ENCODE measurements around the gene PLGRKT.
"Not testable (repeated sequence)": the region's sequence is repeated elsewhere in the genome, so short reads cannot be mapped to it uniquely, and the experiment has no call there.

The PLGRKT gene

DNA sequence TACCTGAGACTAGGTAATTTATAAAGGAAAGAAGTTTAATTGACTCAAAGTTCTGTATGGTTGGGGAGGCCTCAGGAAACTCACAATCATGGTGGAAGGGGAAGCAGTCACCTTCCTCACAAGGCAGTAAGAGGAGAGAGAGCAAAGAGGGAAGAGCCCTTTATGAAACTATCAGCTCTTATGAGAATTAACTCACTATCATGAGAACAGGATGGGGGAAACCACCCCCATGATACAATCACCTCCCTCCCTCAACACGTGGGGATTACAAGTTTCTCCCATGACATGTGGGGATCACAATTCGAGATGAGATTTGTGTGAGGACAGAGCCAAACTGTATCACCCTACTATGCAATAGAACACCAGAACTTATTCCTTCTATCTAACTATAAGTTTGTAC, 40.5 kb upstream of the PLGRKT start:
- no peak overlapping the region for H2BK5ac ChIP-seq (ENCODE audit: low read depth, low read length, poor library complexity)
- H4K12ac ChIP-seq (ENCODE audit: low read depth, low read length), result no peak overlapping the region
- H3K9me3 ChIP-seq (ENCODE audit: insufficient read depth, low read depth, low read length), result peaks cover 4% of the 10 kb centered on the region
- no peak overlapping the region for H3K27ac ChIP-seq (ENCODE audit: low read depth, low read length)
- no peak overlapping the region for H3K23ac ChIP-seq (ENCODE audit: low read length)
- H3K4ac ChIP-seq (ENCODE audit: low read depth, low read length), result no peak overlapping the region
- H3K18ac ChIP-seq (ENCODE audit: low read length), result no peak overlapping the region
- H3K4me1 ChIP-seq (ENCODE audit: control insufficient read depth in 1 of 2, insufficient read depth in 2 of 2, low read length in 2 of 2), result no peaks in the 10 kb centered on the region
- no peak overlapping the region for H3K9ac ChIP-seq (ENCODE audit: low read length)
- H2AK5ac ChIP-seq (ENCODE audit: low read length), result no peak overlapping the region
- no peak overlapping the region for H4K91ac ChIP-seq (ENCODE audit: low read depth, low read length)
- H3K4me2 ChIP-seq (ENCODE audit: low read length), result no peak overlapping the region
- no peaks in the 10 kb centered on the region for H3K36me3 ChIP-seq (ENCODE audit: control insufficient read depth in 1 of 2, insufficient read depth in 2 of 2, low read length in 2 of 2)
- no peak overlapping the region for H2AFZ ChIP-seq (ENCODE audit: insufficient read depth, low read length, poor library complexity)
- H3K14ac ChIP-seq (ENCODE audit: low read length), result no peak overlapping the region
- no peak overlapping the region for H3K4me3 ChIP-seq (ENCODE audit: low read depth, low read length)
- DNase-seq, result no peak
- H3K79me2 ChIP-seq (ENCODE audit: control insufficient read depth, insufficient read depth, low read length, poor library complexity), result no peaks in the 10 kb centered on the region
- H4K8ac ChIP-seq (ENCODE audit: low read depth, low read length), result no peak overlapping the region
- H3K79me1 ChIP-seq (ENCODE audit: low read length), result no peaks in the 10 kb centered on the region
- no peaks in the 10 kb centered on the region for H3K27me3 ChIP-seq (ENCODE audit: insufficient read depth, low read length)
- H2BK120ac ChIP-seq (ENCODE audit: insufficient read depth, low read length, poor library complexity), result no peak overlapping the region
- WGBS (ENCODE audit: extremely low coverage, insufficient coverage, insufficient read length), result no CpG with 5 or more reads among the region's 2 CpGs
- H2BK12ac ChIP-seq (ENCODE audit: low read length), result no peak overlapping the region

DNA sequence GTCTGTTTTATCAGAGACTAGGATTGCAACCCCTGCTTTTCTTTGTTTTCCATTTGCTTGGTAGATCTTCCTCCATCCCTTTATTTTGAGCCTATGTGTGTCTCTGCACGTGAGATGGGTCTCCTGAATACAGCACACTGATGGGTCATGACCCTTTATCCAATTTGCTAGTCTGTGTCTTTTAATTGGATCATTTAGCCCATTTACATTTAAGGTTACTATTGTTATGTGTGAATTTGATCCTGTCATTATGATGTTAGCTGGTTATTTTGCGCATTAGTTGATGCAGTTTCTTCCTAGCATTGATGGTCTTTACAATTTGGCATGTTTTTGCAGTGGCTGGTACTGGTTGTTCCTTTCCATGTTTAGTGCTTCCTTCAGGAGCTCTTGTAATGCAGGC, 37.9 kb upstream of the PLGRKT start:
- H4K12ac ChIP-seq (ENCODE audit: low read depth, low read length); H3K27me3 ChIP-seq (ENCODE audit: insufficient read depth, low read length); H2BK120ac ChIP-seq (ENCODE audit: insufficient read depth, low read length, poor library complexity); DNase-seq; H2AK5ac ChIP-seq (ENCODE audit: low read length); H2BK12ac ChIP-seq (ENCODE audit: low read length); H3K9me3 ChIP-seq (ENCODE audit: insufficient read depth, low read depth, low read length); H3K27ac ChIP-seq (ENCODE audit: low read depth, low read length); H3K4me2 ChIP-seq (ENCODE audit: low read length); H4K8ac ChIP-seq (ENCODE audit: low read depth, low read length); H3K23ac ChIP-seq (ENCODE audit: low read length); H3K14ac ChIP-seq (ENCODE audit: low read length); H3K4ac ChIP-seq (ENCODE audit: low read depth, low read length); H3K18ac ChIP-seq (ENCODE audit: low read length); H3K36me3 ChIP-seq (ENCODE audit: control insufficient read depth in 1 of 2, insufficient read depth in 2 of 2, low read length in 2 of 2); H3K79me1 ChIP-seq (ENCODE audit: low read length); H2AFZ ChIP-seq (ENCODE audit: insufficient read depth, low read length, poor library complexity); H3K9ac ChIP-seq (ENCODE audit: low read length); H4K91ac ChIP-seq (ENCODE audit: low read depth, low read length); H3K4me1 ChIP-seq (ENCODE audit: control insufficient read depth in 1 of 2, insufficient read depth in 2 of 2, low read length in 2 of 2); H3K79me2 ChIP-seq (ENCODE audit: control insufficient read depth, insufficient read depth, low read length, poor library complexity); H3K4me3 ChIP-seq (ENCODE audit: low read depth, low read length); H2BK5ac ChIP-seq (ENCODE audit: low read depth, low read length, poor library complexity): not testable (repeated sequence)
- WGBS (ENCODE audit: extremely low coverage, insufficient coverage, insufficient read length), result no CpG with 5 or more reads among the region's 2 CpGs

DNA sequence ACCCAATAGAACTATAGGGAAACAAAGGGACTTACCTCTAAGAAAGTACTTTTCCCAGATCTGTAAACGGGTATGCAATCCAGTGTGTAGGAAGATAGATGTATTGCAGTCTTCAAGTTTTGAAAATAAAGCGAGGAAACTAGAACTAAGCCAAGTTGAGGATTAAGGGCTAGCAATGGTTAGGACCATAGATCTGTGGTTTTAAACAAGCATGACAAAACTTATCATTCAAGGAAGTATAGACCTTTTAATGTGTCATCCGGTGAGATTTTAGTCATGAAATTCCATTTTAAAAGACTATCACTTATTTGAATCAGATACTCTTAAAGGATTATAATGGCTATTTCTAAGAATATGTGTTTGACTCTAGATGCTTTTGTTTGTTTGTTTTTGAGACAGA, 33.1 kb upstream of the PLGRKT start:
- Histone ChIP-seq H3K23ac (ENCODE audit: low read length) (no peak overlapping the region), H2BK5ac (ENCODE audit: low read depth, low read length, poor library complexity) (no peak overlapping the region), H3K79me1 (ENCODE audit: low read length) (no peaks in the 10 kb centered on the region), H2BK120ac (ENCODE audit: insufficient read depth, low read length, poor library complexity) (no peak overlapping the region), H3K4me2 (ENCODE audit: low read length) (no peak overlapping the region), H3K79me2 (ENCODE audit: control insufficient read depth, insufficient read depth, low read length, poor library complexity) (no peaks in the 10 kb centered on the region), H3K4me1 (ENCODE audit: control insufficient read depth in 1 of 2, insufficient read depth in 2 of 2, low read length in 2 of 2) (no peaks in the 10 kb centered on the region), H2BK12ac (ENCODE audit: low read length) (no peak overlapping the region), H4K12ac (ENCODE audit: low read depth, low read length) (no peak overlapping the region), H3K27ac (ENCODE audit: low read depth, low read length) (no peak overlapping the region), H3K27me3 (ENCODE audit: insufficient read depth, low read length) (no peaks in the 10 kb centered on the region), H4K91ac (ENCODE audit: low read depth, low read length) (no peak overlapping the region), H3K18ac (ENCODE audit: low read length) (no peak overlapping the region), H3K9me3 (ENCODE audit: insufficient read depth, low read depth, low read length) (no peaks in the 10 kb centered on the region), H2AK5ac (ENCODE audit: low read length) (no peak overlapping the region), H4K8ac (ENCODE audit: low read depth, low read length) (no peak overlapping the region), H3K9ac (ENCODE audit: low read length) (no peak overlapping the region), H3K4me3 (ENCODE audit: low read depth, low read length) (no peak overlapping the region), H3K36me3 (ENCODE audit: control insufficient read depth in 1 of 2, insufficient read depth in 2 of 2, low read length in 2 of 2) (no peaks in the 10 kb centered on the region), H3K14ac (ENCODE audit: low read length) (no peak overlapping the region), H3K4ac (ENCODE audit: low read depth, low read length) (no peak overlapping the region), H2AFZ (ENCODE audit: insufficient read depth, low read length, poor library complexity) (no peak overlapping the region)
- no peak for DNase-seq
- WGBS (ENCODE audit: extremely low coverage, insufficient coverage, insufficient read length), result no CpG with 5 or more reads among the region's 3 CpGs

DNA sequence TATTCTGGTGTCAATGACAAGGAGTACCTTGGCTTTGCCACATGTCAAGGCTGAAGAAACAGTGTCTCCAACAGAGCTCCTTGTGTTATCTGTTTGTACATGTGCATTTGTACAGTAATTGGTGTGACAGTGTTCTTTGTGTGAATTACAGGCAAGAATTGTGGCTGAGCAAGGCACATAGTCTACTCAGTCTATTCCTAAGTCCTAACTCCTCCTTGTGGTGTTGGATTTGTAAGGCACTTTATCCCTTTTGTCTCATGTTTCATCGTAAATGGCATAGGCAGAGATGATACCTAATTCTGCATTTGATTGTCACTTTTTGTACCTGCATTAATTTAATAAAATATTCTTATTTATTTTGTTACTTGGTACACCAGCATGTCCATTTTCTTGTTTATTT, 32.4 kb upstream of the PLGRKT start:
- Histone ChIP-seq H3K79me2 (ENCODE audit: control insufficient read depth, insufficient read depth, low read length, poor library complexity) (no peaks in the 10 kb centered on the region), H3K23ac (ENCODE audit: low read length) (no peak overlapping the region), H3K9ac (ENCODE audit: low read length) (no peak overlapping the region), H4K12ac (ENCODE audit: low read depth, low read length) (no peak overlapping the region), H3K36me3 (ENCODE audit: control insufficient read depth in 1 of 2, insufficient read depth in 2 of 2, low read length in 2 of 2) (no peaks in the 10 kb centered on the region), H4K91ac (ENCODE audit: low read depth, low read length) (no peak overlapping the region), H3K4me3 (ENCODE audit: low read depth, low read length) (no peak overlapping the region), H2AFZ (ENCODE audit: insufficient read depth, low read length, poor library complexity) (no peak overlapping the region), H3K14ac (ENCODE audit: low read length) (no peak overlapping the region), H2AK5ac (ENCODE audit: low read length) (no peak overlapping the region), H3K4me2 (ENCODE audit: low read length) (no peak overlapping the region), H2BK5ac (ENCODE audit: low read depth, low read length, poor library complexity) (no peak overlapping the region), H2BK120ac (ENCODE audit: insufficient read depth, low read length, poor library complexity) (no peak overlapping the region), H3K9me3 (ENCODE audit: insufficient read depth, low read depth, low read length) (no peaks in the 10 kb centered on the region), H3K27me3 (ENCODE audit: insufficient read depth, low read length) (no peaks in the 10 kb centered on the region), H3K4ac (ENCODE audit: low read depth, low read length) (no peak overlapping the region), H3K4me1 (ENCODE audit: control insufficient read depth in 1 of 2, insufficient read depth in 2 of 2, low read length in 2 of 2) (no peaks in the 10 kb centered on the region), H2BK12ac (ENCODE audit: low read length) (no peak overlapping the region), H3K79me1 (ENCODE audit: low read length) (no peaks in the 10 kb centered on the region), H3K18ac (ENCODE audit: low read length) (no peak overlapping the region), H4K8ac (ENCODE audit: low read depth, low read length) (no peak overlapping the region), H3K27ac (ENCODE audit: low read depth, low read length) (no peak overlapping the region)
- no CpG with 5 or more reads among the region's 1 CpG for WGBS (ENCODE audit: extremely low coverage, insufficient coverage, insufficient read length)
- DNase-seq, result no peak

Measured in trophoblast cell (in vitro differentiated cells and primary cell).